Type B pancreatic cell (in vitro differentiated cells): Measurements from ENCODE around the gene GHRL. TPM values are rescaled to one million over a fixed set of nuclear protein-coding genes. Genes with fewer than 3 reads are reported as not detected.

Source experiments
- DNase-seq: peaks from one replicate; pipeline ENCODE4 v3.0.0; 2021; ENCODE audit warnings: mixed read lengths; ENCODE audit not compliant: unreplicated experiment; ENCODE audit errors: extremely low spot score
- H3K27ac Mint-ChIP-seq: 2 replicates; pipeline ENCODE4 v1.8.0; 2021; ENCODE audit warnings: mild to moderate bottlenecking, mixed read lengths
- H3K27me3 Mint-ChIP-seq: 2 replicates; pipeline ENCODE4 v1.8.0; 2021; ENCODE audit warnings: mixed read lengths
- H3K36me3 Mint-ChIP-seq: 2 replicates; pipeline ENCODE4 v1.8.0; 2021; ENCODE audit warnings: mixed read lengths
- H3K4me1 Mint-ChIP-seq: one replicate; pipeline ENCODE4 v1.8.0; 2021; ENCODE audit warnings: mixed read lengths; ENCODE audit not compliant: unreplicated experiment
- H3K4me3 Mint-ChIP-seq: 2 replicates; pipeline ENCODE4 v1.8.0; 2021; ENCODE audit warnings: mild to moderate bottlenecking, mixed read lengths
- H3K9me3 Mint-ChIP-seq: 2 replicates; pipeline ENCODE4 v1.8.0; 2021; ENCODE audit warnings: mixed read lengths
- CTCF ChIP-seq: fragments of 200-600 bp; sonication (generic); conservative IDR thresholded peaks from 2 replicates; pipeline ENCODE4 v1.5.0; 2021; ENCODE audit warnings: antibody characterized with exemption, mild to moderate bottlenecking
- total RNA-seq: library from RNA; stranded (reverse); gene quantifications from 2 replicates; pipeline ENCODE4 v1.2.1, GENCODE V29; 2021; ENCODE audit warnings: low replicate concordance

GHRL gene
- total RNA-seq, 1 donor from 2014 or later, result 29.6 TPM

- H3K27ac Mint-ChIP-seq, result no peak overlapping the region
- H3K36me3 Mint-ChIP-seq, result no peaks in the 10 kb centered on the region
- no peak for TF ChIP-seq CTCF
- no peak overlapping the region for H3K4me3 Mint-ChIP-seq
- H3K9me3 Mint-ChIP-seq, result no peaks in the 10 kb centered on the region
- no peak for DNase-seq
- no peaks in the 10 kb centered on the region for H3K27me3 Mint-ChIP-seq
- H3K4me1 Mint-ChIP-seq, result peaks cover 9% of the 10 kb centered on the region
Observed at GRCh38 chr3:10285272-10286132, 7.2 kb downstream of the GHRL start.

DNA sequence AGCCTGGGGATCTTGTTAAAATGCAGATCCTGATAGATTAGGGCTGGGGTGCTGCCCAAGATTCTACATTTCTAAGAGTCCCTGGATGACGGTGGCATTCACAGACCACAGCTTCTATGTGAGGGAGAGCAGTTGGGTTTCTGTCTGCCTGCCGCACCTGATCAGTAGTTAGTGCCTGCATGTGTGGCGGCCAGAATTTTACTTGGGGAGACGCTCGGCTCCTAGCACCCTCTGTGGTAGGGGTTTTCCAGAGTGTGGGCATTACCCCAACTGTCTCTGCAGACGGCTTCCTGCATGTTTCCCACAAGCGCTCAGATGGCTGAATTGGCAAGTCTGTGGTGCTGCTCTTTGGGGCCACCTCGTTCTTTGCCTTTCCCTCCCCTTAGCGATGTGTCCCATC, 8.3 kb downstream of the GHRL start:
- DNase-seq, result no peak
- no peak for TF ChIP-seq CTCF
- H3K4me1 Mint-ChIP-seq, result peaks cover 9% of the 10 kb centered on the region
- no peak overlapping the region for H3K4me3 Mint-ChIP-seq
- no peaks in the 10 kb centered on the region for H3K36me3 Mint-ChIP-seq
- no peaks in the 10 kb centered on the region for H3K27me3 Mint-ChIP-seq
- H3K27ac Mint-ChIP-seq, result no peak overlapping the region
- H3K9me3 Mint-ChIP-seq, result no peaks in the 10 kb centered on the region

DNA sequence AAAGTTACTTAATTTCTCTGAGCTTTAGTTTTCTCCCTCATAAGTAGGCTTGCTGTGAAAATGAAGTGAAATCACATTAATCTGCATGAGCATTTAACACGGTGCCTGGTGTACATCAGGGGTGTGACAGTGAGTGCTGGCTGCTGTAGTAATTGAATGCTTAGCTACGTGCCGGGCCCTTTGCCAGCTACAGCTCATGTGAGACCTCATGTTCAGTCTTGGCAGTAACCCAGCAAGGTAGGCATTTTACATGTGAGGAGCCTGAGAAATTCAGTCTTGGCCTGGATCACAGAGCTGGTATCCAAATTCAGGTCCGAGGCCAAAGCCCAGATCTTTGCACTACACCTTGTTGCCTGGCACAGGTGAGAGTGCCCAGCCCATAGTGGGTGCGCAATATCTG, 9.1 kb downstream of the GHRL start:
- Mint-ChIP-seq H3K27ac (no peak overlapping the region), H3K27me3 (no peaks in the 10 kb centered on the region), H3K36me3 (no peaks in the 10 kb centered on the region), H3K9me3 (no peaks in the 10 kb centered on the region), H3K4me3 (no peak overlapping the region), H3K4me1 (peaks cover 9% of the 10 kb centered on the region)
- DNase-seq, result no peak
- TF ChIP-seq CTCF, result no peak

GRCh38 chr3:10281951-10282350, 10.8 kb downstream of the GHRL start:
- peaks cover 5% of the 10 kb centered on the region for H3K4me1 Mint-ChIP-seq
- no peaks in the 10 kb centered on the region for H3K27me3 Mint-ChIP-seq
- H3K27ac Mint-ChIP-seq, result no peak overlapping the region
- no peak for TF ChIP-seq CTCF
- H3K4me3 Mint-ChIP-seq, result no peak overlapping the region
- no peaks in the 10 kb centered on the region for H3K36me3 Mint-ChIP-seq
- DNase-seq, result no peak
- no peaks in the 10 kb centered on the region for H3K9me3 Mint-ChIP-seq

DNA sequence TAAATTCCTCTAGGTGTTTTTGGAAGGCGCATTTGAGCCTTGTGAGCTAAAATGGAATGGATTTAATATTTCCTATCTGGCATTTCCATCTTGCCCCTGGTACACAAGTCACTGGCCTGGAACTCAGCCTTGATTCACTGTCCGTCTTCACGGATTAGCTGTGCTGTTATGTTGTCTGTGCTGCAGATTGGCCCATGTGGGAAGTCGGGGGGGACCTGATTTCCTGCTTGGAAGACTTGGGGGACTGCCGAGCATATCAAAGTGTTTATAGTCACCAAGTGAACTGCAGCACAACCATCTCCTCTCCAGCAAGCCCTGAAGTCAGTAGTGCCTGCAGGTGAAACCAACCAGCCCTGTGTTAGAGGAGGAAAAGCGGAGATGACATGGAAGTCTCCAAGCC, 12.2 kb downstream of the GHRL start:
- Mint-ChIP-seq H3K9me3 (no peaks in the 10 kb centered on the region), H3K4me1 (no peaks in the 10 kb centered on the region), H3K27me3 (no peaks in the 10 kb centered on the region), H3K4me3 (no peak overlapping the region), H3K36me3 (peaks cover 3% of the 10 kb centered on the region), H3K27ac (no peak overlapping the region)
- no peak for DNase-seq
- no peak for TF ChIP-seq CTCF
